ENCODE results near the gene CRAMP1.

Gene CRAMP1

GRCh38 chr16:1597154-1597553 is 15.0 kb upstream of the CRAMP1 start:
- DNase-seq = no peak

GRCh38 chr16:1601031-1601430 is 11.1 kb upstream of the CRAMP1 start:
- no peak for DNase-seq

- no peak for DNase-seq
Measured at GRCh38 chr16:1601489-1601888, 10.7 kb upstream of the CRAMP1 start.

- no peak for DNase-seq
Measured at GRCh38 chr16:1602285-1602684, 9.9 kb upstream of the CRAMP1 start.

- no peak for DNase-seq
Measured at GRCh38 chr16:1606774-1607173, 5.4 kb upstream of the CRAMP1 start.

GRCh38 chr16:1607971-1608370 is 4.2 kb upstream of the CRAMP1 start:
- DNase-seq = no peak

GRCh38 chr16:1610071-1610898 is 1.9 kb upstream of the CRAMP1 start:
- peak; percentile 86 for DNase-seq

GRCh38 chr16:1610899-1611632 is 1.1 kb upstream of the CRAMP1 start:
- DNase-seq = peak; percentile 64

GRCh38 chr16:1613211-1613622 is 1.1 kb downstream of the CRAMP1 start:
- no peak for DNase-seq

- no peak for DNase-seq
Measured at GRCh38 chr16:1613728-1614455, 1.7 kb downstream of the CRAMP1 start.

- DNase-seq = no peak
Measured at GRCh38 chr16:1614456-1615102, 2.4 kb downstream of the CRAMP1 start.

GRCh38 chr16:1615761-1616160 is 3.6 kb downstream of the CRAMP1 start:
- DNase-seq = no peak

GRCh38 chr16:1619976-1620375 is 7.8 kb downstream of the CRAMP1 start:
- no peak for DNase-seq

- no peak for DNase-seq
Measured at GRCh38 chr16:1620391-1620790, 8.2 kb downstream of the CRAMP1 start.

GRCh38 chr16:1621851-1622250 is 9.7 kb downstream of the CRAMP1 start:
- DNase-seq = no peak

- DNase-seq = no peak
Measured at GRCh38 chr16:1626327-1626726, 14.2 kb downstream of the CRAMP1 start.

GRCh38 chr16:1626776-1627175 is 14.6 kb downstream of the CRAMP1 start:
- DNase-seq = no peak

GRCh38 chr16:1630450-1631213 is 18.5 kb downstream of the CRAMP1 start:
- no peak for DNase-seq

GRCh38 chr16:1631230-1631629 is 19.1 kb downstream of the CRAMP1 start:
- no peak for DNase-seq

- DNase-seq = no peak
Measured at GRCh38 chr16:1631931-1632637, 19.9 kb downstream of the CRAMP1 start.

- no peak for DNase-seq
Measured at GRCh38 chr16:1632638-1632970, 20.4 kb downstream of the CRAMP1 start.

- DNase-seq = no peak
Measured at GRCh38 chr16:1633310-1633709, 21.1 kb downstream of the CRAMP1 start.
